ENCODE measurements around the gene KNCN. TPM values are rescaled to one million over a fixed set of nuclear protein-coding genes. Genes with fewer than 3 reads are reported as not detected.

KNCN gene
- total RNA-seq, 1 donor from 2014 or later, result not detected

GRCh38 chr1:46537651-46538050 is 13.8 kb downstream of the KNCN start:
- H3K4me1 Mint-ChIP-seq, result peaks cover 3% of the 10 kb centered on the region
- H3K9me3 Mint-ChIP-seq, result peaks cover 2% of the 10 kb centered on the region
- POLR2A ChIA-PET, result no interaction called here
- no peak for TF ChIP-seq CTCF (IDR thresholded peaks at IDR 0.05)
- CTCF ChIA-PET, result no interaction called here
- H3K27ac Mint-ChIP-seq, result no peak overlapping the region
- intact Hi-C loops (cut with micrococcal nuclease), result no loop called here
- peaks cover 49% of the 10 kb centered on the region for H3K27me3 Mint-ChIP-seq
- ATAC-seq (ENCODE audit: low read depth) (no peak), DNase-seq (no peak)
- H3K4me3 Mint-ChIP-seq, result no peak overlapping the region
- H3K36me3 Mint-ChIP-seq (ENCODE audit: low read depth), result no peaks in the 10 kb centered on the region

- ATAC-seq (ENCODE audit: low read depth) (no peak), DNase-seq (no peak)
- no peak for TF ChIP-seq CTCF (IDR thresholded peaks at IDR 0.05)
- ChIA-PET POLR2A (no interaction called here), CTCF (no interaction called here)
- Mint-ChIP-seq H3K4me3 (no peak overlapping the region), H3K36me3 (ENCODE audit: low read depth) (no peaks in the 10 kb centered on the region), H3K27me3 (peaks cover 47% of the 10 kb centered on the region), H3K9me3 (peaks cover 2% of the 10 kb centered on the region), H3K4me1 (peaks cover 4% of the 10 kb centered on the region), H3K27ac (no peak overlapping the region)
- intact Hi-C loops (cut with micrococcal nuclease), result no loop called here
These were observed 14.9 kb downstream of the KNCN start for GRCh38 chr1:46536527-46536926.

GRCh38 chr1:46535063-46535462 is 16.4 kb downstream of the KNCN start:
- no peak overlapping the region for H3K4me3 Mint-ChIP-seq
- TF ChIP-seq CTCF (IDR thresholded peaks at IDR 0.05), result no peak
- ChIA-PET CTCF (interaction anchor here (1.0 to 1.2 kb wide), 4 partner anchors 13 to 191 kb away, joined by 3 to 6 read pairs (median 4); no protein-coding TSS in a partner anchor), POLR2A (interaction anchor here (0.7 kb wide), 1 partner anchor 78 kb away, joined by 6 read pairs; no protein-coding TSS in a partner anchor)
- ATAC-seq (ENCODE audit: low read depth), result no peak
- H3K36me3 Mint-ChIP-seq (ENCODE audit: low read depth), result no peaks in the 10 kb centered on the region
- DNase-seq, result no peak
- H3K4me1 Mint-ChIP-seq, result peaks cover 4% of the 10 kb centered on the region
- H3K9me3 Mint-ChIP-seq, result peaks cover 2% of the 10 kb centered on the region
- H3K27ac Mint-ChIP-seq, result no peak overlapping the region
- intact Hi-C loops (cut with micrococcal nuclease), result no loop called here
- peaks cover 51% of the 10 kb centered on the region for H3K27me3 Mint-ChIP-seq

DNA sequence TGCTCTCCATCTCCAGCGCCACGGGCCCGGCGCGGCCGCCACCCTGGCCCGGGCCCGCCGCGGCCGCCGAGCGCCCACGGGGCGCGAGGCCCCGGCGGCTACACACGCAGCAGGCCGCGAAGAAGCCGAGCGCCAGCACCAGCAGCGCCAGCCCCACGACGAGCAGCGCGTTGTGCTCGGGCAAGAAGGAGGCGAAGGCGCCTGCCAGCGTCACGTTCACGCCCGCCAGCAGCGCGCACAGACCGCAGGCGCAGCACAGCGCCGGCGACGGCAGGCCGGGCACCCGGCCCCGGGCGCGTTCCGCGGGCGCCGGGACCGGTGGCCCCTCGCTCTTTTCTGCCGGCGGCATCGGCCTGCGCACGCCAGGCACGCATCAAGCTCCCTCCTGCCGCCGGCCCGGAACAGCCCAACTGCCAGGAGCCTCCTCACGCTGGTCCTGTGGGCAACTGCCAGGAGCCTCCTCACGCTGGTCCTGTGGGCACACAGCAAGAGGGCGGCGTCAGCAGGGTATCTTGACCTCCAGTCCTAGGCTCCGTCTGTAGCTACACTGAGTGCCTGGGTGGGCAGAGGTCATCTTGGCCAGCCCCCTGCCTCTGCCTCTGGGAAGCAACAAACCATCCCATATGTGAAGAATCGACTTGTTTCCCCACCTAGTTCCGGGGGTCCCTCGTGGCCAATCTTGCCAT is 18.1 kb downstream of the KNCN start:
- Mint-ChIP-seq H3K36me3 (ENCODE audit: low read depth) (no peaks in the 10 kb centered on the region), H3K27me3 (peaks cover 55% of the 10 kb centered on the region), H3K4me1 (peaks cover 4% of the 10 kb centered on the region), H3K4me3 (peak overlapping the region; percentile 70), H3K27ac (no peak overlapping the region), H3K9me3 (peaks cover 2% of the 10 kb centered on the region)
- peak; percentile 19 for DNase-seq
- intact Hi-C loops (cut with micrococcal nuclease), result no loop called here
- CTCF ChIA-PET, result interaction anchor here (0.8 to 1.3 kb wide), 3 partner anchors 87 to 192 kb away, joined by 3 to 6 read pairs (median 3); no protein-coding TSS in a partner anchor
- peak; percentile 59 for ATAC-seq (ENCODE audit: low read depth)
- POLR2A ChIA-PET, result no interaction called here
- TF ChIP-seq CTCF (IDR thresholded peaks at IDR 0.05), result no peak

DNA sequence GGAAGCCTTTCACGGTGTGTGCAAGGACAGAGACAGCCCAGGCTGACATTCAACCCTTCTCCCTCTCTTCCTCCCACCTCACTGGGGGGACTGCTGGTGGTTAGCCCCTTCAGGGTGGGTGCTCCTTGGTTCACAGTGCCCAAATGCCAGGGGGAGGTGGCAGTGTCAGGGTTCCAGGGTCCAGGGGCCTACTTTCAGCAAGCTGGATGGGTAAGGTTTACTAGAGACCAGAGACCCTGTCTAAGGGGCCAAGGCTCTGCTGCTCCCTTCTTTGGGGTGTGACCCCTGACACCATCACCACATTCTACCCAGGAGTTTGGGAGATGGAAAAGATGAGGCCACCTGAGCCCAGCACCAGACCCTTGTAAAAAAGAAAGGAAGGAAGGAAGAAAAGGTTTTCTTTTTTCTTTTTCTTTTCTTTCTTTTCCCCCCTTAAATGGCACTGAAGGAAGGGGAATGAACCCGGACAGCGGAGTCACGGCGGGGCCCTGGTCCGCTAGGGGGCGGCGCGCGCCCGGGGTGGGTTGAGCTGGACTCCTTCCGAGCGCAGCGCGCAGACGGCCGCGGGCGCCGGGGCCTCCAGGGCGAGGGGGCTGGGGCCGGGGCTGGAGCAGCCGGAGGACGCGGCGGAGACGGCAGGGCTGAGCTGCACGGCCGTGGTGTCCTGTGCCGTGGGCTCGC is 18.8 kb downstream of the KNCN start:
- H3K27ac Mint-ChIP-seq, result no peak overlapping the region
- intact Hi-C loops (cut with micrococcal nuclease), result loop anchor here (1.0 kb wide), 1 partner anchor 193 kb away; no protein-coding TSS in a partner anchor
- H3K9me3 Mint-ChIP-seq, result peaks cover 2% of the 10 kb centered on the region
- TF ChIP-seq CTCF (IDR thresholded peaks at IDR 0.05), result no peak
- peaks cover 58% of the 10 kb centered on the region for H3K27me3 Mint-ChIP-seq
- ChIA-PET CTCF (interaction anchor here (0.8 to 1.3 kb wide), 3 partner anchors 86 to 192 kb away, joined by 3 to 6 read pairs (median 3); no protein-coding TSS in a partner anchor), POLR2A (no interaction called here)
- no peaks in the 10 kb centered on the region for H3K36me3 Mint-ChIP-seq (ENCODE audit: low read depth)
- peaks cover 4% of the 10 kb centered on the region for H3K4me1 Mint-ChIP-seq
- ATAC-seq (ENCODE audit: low read depth) (peak; percentile 79), DNase-seq (peak; percentile 46)
- H3K4me3 Mint-ChIP-seq, result no peak overlapping the region

Data from activated B cell treated with CpG ODN at 0.5 μM for 24 hours (primary cell).